Type B pancreatic cell (in vitro differentiated cells): ENCODE measurements around the gene YIF1A. TPM values are rescaled to one million over a fixed set of nuclear protein-coding genes. Genes with fewer than 3 reads are reported as not detected.

Experiments used
- DNase-seq: peaks from one replicate; pipeline ENCODE4 v3.0.0; 2021; ENCODE audit warnings: mixed read lengths; ENCODE audit not compliant: unreplicated experiment; ENCODE audit errors: extremely low spot score
- H3K27ac Mint-ChIP-seq: 2 replicates; pipeline ENCODE4 v1.8.0; 2021; ENCODE audit warnings: mild to moderate bottlenecking, mixed read lengths
- H3K27me3 Mint-ChIP-seq: 2 replicates; pipeline ENCODE4 v1.8.0; 2021; ENCODE audit warnings: mixed read lengths
- H3K36me3 Mint-ChIP-seq: 2 replicates; pipeline ENCODE4 v1.8.0; 2021; ENCODE audit warnings: mixed read lengths
- H3K4me1 Mint-ChIP-seq: one replicate; pipeline ENCODE4 v1.8.0; 2021; ENCODE audit warnings: mixed read lengths; ENCODE audit not compliant: unreplicated experiment
- H3K4me3 Mint-ChIP-seq: 2 replicates; pipeline ENCODE4 v1.8.0; 2021; ENCODE audit warnings: mild to moderate bottlenecking, mixed read lengths
- H3K9me3 Mint-ChIP-seq: 2 replicates; pipeline ENCODE4 v1.8.0; 2021; ENCODE audit warnings: mixed read lengths
- CTCF ChIP-seq: fragments of 200-600 bp; sonication (generic); conservative IDR thresholded peaks from 2 replicates; pipeline ENCODE4 v1.5.0; 2021; ENCODE audit warnings: antibody characterized with exemption, mild to moderate bottlenecking
- long read RNA-seq: library from polyadenylated mRNA; unstranded; transcript quantifications from one replicate; pipeline ENCODE4 v2.0.0, GENCODE V29; 2020
- total RNA-seq: library from RNA; stranded (reverse); gene quantifications from 2 replicates; pipeline ENCODE4 v1.2.1, GENCODE V29; 2021; ENCODE audit warnings: low replicate concordance

YIF1A gene
- 87.0 and 133 TPM in 2 replicates for total RNA-seq
- long read RNA-seq, transcript YIF1A-203 (8 exons, 1,124 nt), result major isoform, 64 of 70 reads
- long read RNA-seq, partial matches to known transcripts, result 0 of 70 reads
- long read RNA-seq, other reads (novel, unspliced or antisense), result 4 of 70 reads

GRCh38 chr11:66288671-66289547, at the start of gene YIF1A:
YIF1A (minus strand) TSS chr11:66289143; CDS start chr11:66288985, 158 bp downstream.
- Mint-ChIP-seq H3K9me3 (no peaks in the 10 kb centered on the region), H3K36me3 (peaks cover 3% of the 10 kb centered on the region), H3K4me3 (peak within 1 kb of the TSS; percentile 96), H3K27ac (peak within 1 kb of the TSS; percentile 98), H3K27me3 (peaks cover 41% of the 10 kb centered on the region), H3K4me1 (peaks cover 18% of the 10 kb centered on the region)
- peak; percentile 38 for TF ChIP-seq CTCF
- peak; percentile 98 for DNase-seq

GRCh38 chr11:66337103-66337899, 48.4 kb upstream of the YIF1A start:
- TF ChIP-seq CTCF, result no peak

GRCh38 chr11:66336234-66337102, 47.5 kb upstream of the YIF1A start, which contains the start of gene RIN1:
RIN1 (minus strand) TSS chr11:66336434; CDS start chr11:66336402, 32 bp downstream.
- peak within 1 kb of the TSS; percentile 76 for H3K27ac Mint-ChIP-seq
- no peak for DNase-seq

More at GRCh38 chr11:66337103-66337899, 48.4 kb upstream of the YIF1A start:
- Mint-ChIP-seq H3K9me3 (no peaks in the 10 kb centered on the region), H3K27me3 (no peaks in the 10 kb centered on the region), H3K36me3 (no peaks in the 10 kb centered on the region), H3K4me3 (peak overlapping the region; percentile 94), H3K27ac (no peak overlapping the region), H3K4me1 (peaks cover 4% of the 10 kb centered on the region)
- no peak for DNase-seq

GRCh38 chr11:66335531-66336233, 46.7 kb upstream of the YIF1A start:
- Mint-ChIP-seq H3K27ac (peak overlapping the region; percentile 76), H3K36me3 (no peaks in the 10 kb centered on the region), H3K27me3 (no peaks in the 10 kb centered on the region), H3K4me1 (peaks cover 4% of the 10 kb centered on the region), H3K9me3 (no peaks in the 10 kb centered on the region), H3K4me3 (peak overlapping the region; percentile 94)
- TF ChIP-seq CTCF, result no peak
- DNase-seq, result no peak

More at GRCh38 chr11:66336234-66337102, 47.5 kb upstream of the YIF1A start, which contains the start of gene RIN1:
- Mint-ChIP-seq H3K4me1 (peaks cover 4% of the 10 kb centered on the region), H3K27me3 (no peaks in the 10 kb centered on the region), H3K4me3 (peak within 1 kb of the TSS; percentile 94), H3K36me3 (no peaks in the 10 kb centered on the region), H3K9me3 (no peaks in the 10 kb centered on the region)
- peak; percentile 69 for TF ChIP-seq CTCF
